ENCODE data around the gene KNG1. TPM values are rescaled to one million over a fixed set of nuclear protein-coding genes. Genes with fewer than 3 reads are reported as not detected.

The KNG1 gene
- total RNA-seq (2021; fragmentation: NEBNext Ultra II Directional; extraction: Animal tissue kit (Norgen Biotek cat#: 25700)), result 0.31 TPM in 1 of 2 replicates, not detected in the other
- 0.05 TPM in 1 of 2 replicates, not detected in the other for polyA plus RNA-seq (2011; rRNA removed)
- 0.03 TPM for polyA plus RNA-seq (2011; cell fraction: cytosol; rRNA removed)
- not detected for polyA plus RNA-seq (2011; cell fraction: nucleus; rRNA removed)
- not detected in 4 replicates for polyA plus RNA-seq (2012, experiment 1 of 2)
- polyA plus RNA-seq (2012, experiment 2 of 2), result not detected
- polyA plus RNA-seq (2013, experiment 1 of 2), result 0.32 TPM
- polyA plus RNA-seq (2013, experiment 2 of 2), result 0.29 TPM
- polyA minus RNA-seq (2011; rRNA and poly(A)+ RNA removed), result not detected in 2 replicates
- not detected for polyA minus RNA-seq (2011; cell fraction: cytosol; rRNA and poly(A)+ RNA removed)
- not detected for polyA minus RNA-seq (2011; cell fraction: nucleus; rRNA and poly(A)+ RNA removed)
- long read RNA-seq, experiment 1, result 0 reads
- long read RNA-seq, experiment 2, result 0 reads

- no peak within 1 kb of the TSS for H2BK120ac ChIP-seq (replicated peaks; ENCODE audit: low read depth, low read length)
- H3K4me1 ChIP-seq (replicated peaks in 1 of 4; ENCODE audit: control insufficient read depth in 3 of 4, insufficient read depth in 4 of 4, low read length in 3 of 4), result peaks cover 0 to 4% (median 0%) of the 10 kb centered on the region in 4 experiments; a peak in 1 of 7 replicates
- H2BK20ac ChIP-seq (ENCODE audit: low read length), result no peak within 1 kb of the TSS
- H3K18ac ChIP-seq (ENCODE audit: extremely low read depth, low read length), result no peak within 1 kb of the TSS
- H3K56ac ChIP-seq (replicated peaks; ENCODE audit: insufficient read length, low read depth, low read length), result peak within 1 kb of the TSS; percentile 71
- H4K5ac ChIP-seq (ENCODE audit: insufficient read length, low read depth, low read length), result no peak within 1 kb of the TSS
- H3K79me1 ChIP-seq (ENCODE audit: low read depth, low read length), result no peaks in the 10 kb centered on the region
- H2AFZ ChIP-seq (ENCODE audit: low read length), result no peak within 1 kb of the TSS
- no peak within 1 kb of the TSS for H3K4ac ChIP-seq (replicated peaks; ENCODE audit: insufficient read length, low read depth, low read length)
- no peak within 1 kb of the TSS for H3K27ac ChIP-seq (ENCODE audit: low read depth, low read length)
- ChIA-PET POLR2A (ENCODE audit: partially characterized antibody) (interaction anchor here (1.5 to 2.2 kb wide), 2 partner anchors 67 to 71 kb away, joined by 3 to 10 read pairs; partner anchors contain the start of gene EIF4A2), CTCF (ENCODE audit: partially characterized antibody) (interaction anchor here (1.0 kb wide), 1 partner anchor 100 kb away, joined by 4 read pairs; no protein-coding TSS in a partner anchor)
- H3K23me2 ChIP-seq (ENCODE audit: low read depth, low read length), result peaks cover 2% of the 10 kb centered on the region; the same call in 1 of the 2 replicates
- no peak within 1 kb of the TSS for H3K4me3 ChIP-seq (ENCODE audit: extremely low read depth in 1 of 4, insufficient read depth in 2 of 4, low read depth in 3 of 4, low read length in 4 of 4)
- H3K36me3 ChIP-seq (ENCODE audit: control insufficient read depth in 2 of 4, insufficient read depth in 4 of 4, low read length in 3 of 4), result no peaks in the 10 kb centered on the region
- WGBS, 2 experiments (ENCODE audit: extremely low coverage in 1 of 2, insufficient coverage in 1 of 2, insufficient read length in 1 of 2, insufficient replicate concordance in 2 of 2, low coverage in 1 of 2, low lambda C conversion rate in 2 of 2, missing lambda C conversion rate in 1 of 2), result 63% methylated on average over 3 of the region's 3 CpGs; no CpG with 5 or more reads in 1 of the 2 experiments
- no peak within 1 kb of the TSS for H3K23ac ChIP-seq (ENCODE audit: insufficient read length)
- H2BK12ac ChIP-seq (ENCODE audit: low read depth, low read length), result no peak within 1 kb of the TSS
- DNase-seq (ENCODE audit: low read depth in 1 of 2, low spot score in 2 of 2) (no peak), FAIRE-seq (no peak)
- no peaks in the 10 kb centered on the region for H3K9me3 ChIP-seq (ENCODE audit: insufficient read depth in 2 of 2, low read depth in 1 of 2, low read length in 1 of 2)
- no peak within 1 kb of the TSS for H2BK15ac ChIP-seq (ENCODE audit: low read length)
- no peak within 1 kb of the TSS for H2BK5ac ChIP-seq (ENCODE audit: low read depth, low read length)
- no peaks in the 10 kb centered on the region for H4K20me1 ChIP-seq (replicated peaks in 1 of 2; ENCODE audit: control insufficient read depth in 1 of 2, insufficient read depth in 2 of 2, low read length in 2 of 2)
- H3K4me2 ChIP-seq (ENCODE audit: insufficient read depth in 1 of 2, low read depth in 2 of 2, low read length in 2 of 2), result no peak within 1 kb of the TSS
- no peak within 1 kb of the TSS for H3K9ac ChIP-seq (replicated peaks in 1 of 4; ENCODE audit: extremely low read depth in 1 of 4, low read depth in 3 of 4, low read length in 3 of 4)
- H3K79me2 ChIP-seq (ENCODE audit: control insufficient read depth in 1 of 2, insufficient read depth in 2 of 2, low read length in 2 of 2), result no peaks in the 10 kb centered on the region
- H3K14ac ChIP-seq (ENCODE audit: insufficient read length), result no peak within 1 kb of the TSS
- H4K8ac ChIP-seq (ENCODE audit: extremely low read depth, insufficient read depth, low read length), result no peak within 1 kb of the TSS
- H3K27me3 ChIP-seq (replicated peaks in 1 of 4; ENCODE audit: control insufficient read depth in 3 of 4, extremely low read depth in 1 of 4, insufficient read depth in 3 of 4, low read length in 3 of 4), result no peaks in the 10 kb centered on the region
- H2AK5ac ChIP-seq (ENCODE audit: low read depth, low read length), result no peak within 1 kb of the TSS
- H4K91ac ChIP-seq (replicated peaks; ENCODE audit: insufficient read length, low read length), result no peak within 1 kb of the TSS
- TF ChIP-seq EZH2 (IDR thresholded peaks at IDR 0.05; ENCODE audit: low read depth, low read length, severe bottlenecking) (no peak), SIX5 (IDR thresholded peaks at IDR 0.05; ENCODE audit: low read depth, low read length) (no peak), SP2 (IDR thresholded peaks at IDR 0.05; ENCODE audit: low read length) (no peak), SIRT6 (IDR thresholded peaks at IDR 0.05; ENCODE audit: low read length) (no peak), HDAC2 (IDR thresholded peaks at IDR 0.05; ENCODE audit: borderline replicate concordance in 1 of 2, low read depth in 2 of 2, low read length in 2 of 2) (no peak), KDM5A (IDR thresholded peaks at IDR 0.05; ENCODE audit: low read length) (no peak), NANOG (IDR thresholded peaks at IDR 0.05; ENCODE audit: insufficient read depth, low read depth, low read length, poor library complexity, severe bottlenecking) (no peak), CBX5 (IDR thresholded peaks at IDR 0.05; ENCODE audit: low read depth, low read length) (no peak), POU5F1 (IDR thresholded peaks at IDR 0.05; ENCODE audit: low read depth, low read length) (no peak), MAX (IDR thresholded peaks at IDR 0.05) (no peak)
These were observed at the start of gene KNG1 for GRCh38 chr3:186717039-186717457. TSS of gene KNG1 (plus strand) at chr3:186717359. CDS start at chr3:186717543, 184 bp downstream.

Measured in H1 (cell line).